Hematopoietic multipotent progenitor cell treated with erythropoietin and hydrocortisone succinate and interleukin-3 and kit ligand, for 6 days (in vitro differentiated cells): ENCODE results near the gene TLE4.
A peak's percentile ranks its signal among the peaks of the same experiment; 100 is the strongest.
"Not testable (repeated sequence)": the region's sequence is repeated elsewhere in the genome, so short reads cannot be mapped to it uniquely, and the experiment has no call there.

Experiments
- DNase-seq: peaks from one replicate; pipeline ENCODE4 v3.0.0-alpha.2; 2015

The TLE4 gene

GRCh38 chr9:79639354-79639753, 67.6 kb downstream of the TLE4 start:
- no peak for DNase-seq

- not testable (repeated sequence) for DNase-seq
These were observed 68.3 kb downstream of the TLE4 start for GRCh38 chr9:79640067-79640466.

- no peak for DNase-seq
These were observed 69.3 kb downstream of the TLE4 start for GRCh38 chr9:79641070-79641469.

- no peak for DNase-seq
These were observed 70.9 kb downstream of the TLE4 start for GRCh38 chr9:79642671-79643070.

- DNase-seq = no peak
These were observed 72.3 kb downstream of the TLE4 start for GRCh38 chr9:79644048-79644447.

- DNase-seq = no peak
These were observed 72.8 kb downstream of the TLE4 start for GRCh38 chr9:79644601-79645000.

- DNase-seq = no peak
These were observed 73.3 kb downstream of the TLE4 start for GRCh38 chr9:79645110-79645509.

- no peak for DNase-seq
These were observed 74.3 kb downstream of the TLE4 start for GRCh38 chr9:79646096-79646495.

- peak; percentile 32 for DNase-seq
These were observed 79.6 kb downstream of the TLE4 start for GRCh38 chr9:79651251-79651795.

- no peak for DNase-seq
These were observed 80.8 kb downstream of the TLE4 start for GRCh38 chr9:79652598-79652997.

- not testable (repeated sequence) for DNase-seq
These were observed 83.0 kb downstream of the TLE4 start for GRCh38 chr9:79654591-79655382.

- DNase-seq = no peak
These were observed 83.8 kb downstream of the TLE4 start for GRCh38 chr9:79655551-79655950.

- no peak for DNase-seq
These were observed 84.4 kb downstream of the TLE4 start for GRCh38 chr9:79656169-79656568.

GRCh38 chr9:79657891-79658290, 86.1 kb downstream of the TLE4 start:
- no peak for DNase-seq

GRCh38 chr9:79658926-79659325, 87.2 kb downstream of the TLE4 start:
- no peak for DNase-seq

GRCh38 chr9:79660615-79661014, 88.8 kb downstream of the TLE4 start:
- DNase-seq = no peak

- peak; percentile 17 for DNase-seq
These were observed 89.5 kb downstream of the TLE4 start for GRCh38 chr9:79661279-79661678.

- DNase-seq = no peak
These were observed 90.2 kb downstream of the TLE4 start for GRCh38 chr9:79661886-79662536.

GRCh38 chr9:79662537-79662956, 90.8 kb downstream of the TLE4 start:
- DNase-seq = peak; percentile 10

GRCh38 chr9:79663300-79663699, 91.5 kb downstream of the TLE4 start:
- no peak for DNase-seq

- DNase-seq = no peak
These were observed 92.1 kb downstream of the TLE4 start for GRCh38 chr9:79663878-79664277.

GRCh38 chr9:79664375-79664831, 92.6 kb downstream of the TLE4 start:
- no peak for DNase-seq

- DNase-seq = no peak
These were observed 93.6 kb downstream of the TLE4 start for GRCh38 chr9:79665369-79665768.

- no peak for DNase-seq
These were observed 94.2 kb downstream of the TLE4 start for GRCh38 chr9:79665931-79666330.
